ENCODE data around the gene ROBO1. TPM values are rescaled to one million over a fixed set of nuclear protein-coding genes. Genes with fewer than 3 reads are reported as not detected.

The ROBO1 gene
- polyA plus RNA-seq, 1 donor: 16.2 TPM

GRCh38 chr3:79564192-79564591 is 203.6 kb downstream of the ROBO1 start:
- no peak overlapping the region for H3K27ac ChIP-seq (ENCODE audit: low read length)
- H3K9me3 ChIP-seq (ENCODE audit: control insufficient read depth, low read depth, low read length): no peaks in the 10 kb centered on the region
- H3K27me3 ChIP-seq (ENCODE audit: control insufficient read depth, insufficient read depth, low read length): no peaks in the 10 kb centered on the region
- H3K4me1 ChIP-seq (ENCODE audit: control insufficient read depth, insufficient read depth, low read length): no peaks in the 10 kb centered on the region
- 80% methylated on average over 1 of the region's 1 CpG for WGBS (ENCODE audit: insufficient coverage, low lambda C conversion rate)
- H3K4me3 ChIP-seq (ENCODE audit: low read length): no peak overlapping the region
- no peak for DNase-seq
- H3K36me3 ChIP-seq (ENCODE audit: control insufficient read depth, insufficient read depth, low read length): no peaks in the 10 kb centered on the region

DNA sequence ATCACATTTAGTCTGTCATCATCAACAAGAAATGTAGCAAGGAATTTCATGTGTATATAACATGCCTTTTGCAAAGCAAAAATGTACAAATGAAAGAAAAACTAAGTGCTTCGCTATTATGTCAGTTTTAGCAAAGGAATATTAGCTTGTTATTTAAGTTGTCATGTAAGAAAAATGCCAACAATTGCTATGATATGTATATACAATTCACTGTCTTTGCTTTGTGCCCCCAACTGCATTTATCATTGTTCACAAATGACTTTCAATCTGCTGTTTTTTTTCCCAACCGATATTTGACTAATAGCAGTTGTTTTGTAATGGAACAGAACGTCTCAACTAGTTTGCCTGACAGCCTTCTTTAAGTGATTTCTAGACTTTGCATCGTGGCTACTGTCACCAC is 207.1 kb downstream of the ROBO1 start:
- Histone ChIP-seq H3K27me3 (ENCODE audit: control insufficient read depth, insufficient read depth, low read length) (no peaks in the 10 kb centered on the region), H3K9me3 (ENCODE audit: control insufficient read depth, low read depth, low read length) (no peaks in the 10 kb centered on the region), H3K4me3 (ENCODE audit: low read length) (no peak overlapping the region), H3K36me3 (ENCODE audit: control insufficient read depth, insufficient read depth, low read length) (no peaks in the 10 kb centered on the region), H3K4me1 (ENCODE audit: control insufficient read depth, insufficient read depth, low read length) (no peaks in the 10 kb centered on the region), H3K27ac (ENCODE audit: low read length) (no peak overlapping the region)
- 100% methylated on average over 1 of the region's 4 CpGs for WGBS (ENCODE audit: insufficient coverage, low lambda C conversion rate)
- no peak for DNase-seq

GRCh38 chr3:79558943-79559342 is 208.9 kb downstream of the ROBO1 start:
- no peaks in the 10 kb centered on the region for H3K4me1 ChIP-seq (ENCODE audit: control insufficient read depth, insufficient read depth, low read length)
- H3K27ac ChIP-seq (ENCODE audit: low read length): no peak overlapping the region
- DNase-seq: no peak
- no peak overlapping the region for H3K4me3 ChIP-seq (ENCODE audit: low read length)
- no peaks in the 10 kb centered on the region for H3K9me3 ChIP-seq (ENCODE audit: control insufficient read depth, low read depth, low read length)
- WGBS (ENCODE audit: insufficient coverage, low lambda C conversion rate): no CpG with 5 or more reads among the region's 6 CpGs
- H3K27me3 ChIP-seq (ENCODE audit: control insufficient read depth, insufficient read depth, low read length): no peaks in the 10 kb centered on the region
- H3K36me3 ChIP-seq (ENCODE audit: control insufficient read depth, insufficient read depth, low read length): no peaks in the 10 kb centered on the region

DNA sequence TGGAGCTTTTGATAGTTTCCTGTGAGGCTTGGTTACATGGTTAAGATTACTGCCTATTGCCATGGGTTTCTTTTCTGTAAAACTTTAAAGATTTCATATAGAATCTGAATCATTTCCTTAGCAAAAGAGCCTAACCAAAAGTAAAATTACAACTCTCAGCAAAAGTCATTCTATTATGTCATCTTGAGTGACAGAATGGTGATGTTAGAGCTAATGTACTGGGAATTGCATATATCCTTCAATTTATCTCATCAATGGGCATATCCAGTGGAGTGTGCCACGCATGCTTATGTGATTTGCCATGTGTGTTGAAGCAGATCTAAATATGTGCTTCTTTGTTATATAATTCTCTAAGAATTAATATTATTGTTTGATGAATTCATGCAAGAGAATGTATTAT is 212.1 kb downstream of the ROBO1 start:
- no CpG with 5 or more reads among the region's 1 CpG for whole genome bisulfite sequencing (ENCODE audit: insufficient coverage, low lambda C conversion rate)
- no peaks in the 10 kb centered on the region for H3K36me3 ChIP-seq (ENCODE audit: control insufficient read depth, insufficient read depth, low read length)
- H3K4me1 ChIP-seq (ENCODE audit: control insufficient read depth, insufficient read depth, low read length): no peaks in the 10 kb centered on the region
- no peak for DNase-seq
- no peaks in the 10 kb centered on the region for H3K9me3 ChIP-seq (ENCODE audit: control insufficient read depth, low read depth, low read length)
- no peak overlapping the region for H3K27ac ChIP-seq (ENCODE audit: low read length)
- no peaks in the 10 kb centered on the region for H3K27me3 ChIP-seq (ENCODE audit: control insufficient read depth, insufficient read depth, low read length)
- no peak overlapping the region for H3K4me3 ChIP-seq (ENCODE audit: low read length)

DNA sequence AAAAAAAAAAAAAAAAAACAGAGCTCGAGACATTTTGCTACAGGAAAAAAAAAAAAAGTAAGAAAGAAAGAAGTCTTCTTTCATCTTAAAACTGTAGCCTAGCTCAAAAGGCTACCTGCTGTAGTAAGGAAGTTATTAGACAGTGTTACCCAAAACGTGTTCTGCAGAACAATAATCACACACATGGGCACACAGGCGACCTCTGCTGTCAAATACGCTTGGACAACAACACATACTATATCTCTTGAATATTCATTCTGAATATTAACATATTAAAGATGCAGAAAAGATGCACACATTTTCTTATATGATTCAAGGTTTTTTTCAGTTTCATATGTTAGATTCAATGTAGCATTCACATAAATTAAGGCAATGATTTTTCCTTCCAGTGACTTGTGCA is 215.8 kb downstream of the ROBO1 start:
- DNase-seq: no peak
- Histone ChIP-seq H3K27me3 (ENCODE audit: control insufficient read depth, insufficient read depth, low read length) (no peaks in the 10 kb centered on the region), H3K4me3 (ENCODE audit: low read length) (no peak overlapping the region), H3K27ac (ENCODE audit: low read length) (no peak overlapping the region), H3K9me3 (ENCODE audit: control insufficient read depth, low read depth, low read length) (no peaks in the 10 kb centered on the region), H3K4me1 (ENCODE audit: control insufficient read depth, insufficient read depth, low read length) (no peaks in the 10 kb centered on the region), H3K36me3 (ENCODE audit: control insufficient read depth, insufficient read depth, low read length) (no peaks in the 10 kb centered on the region)
- WGBS (ENCODE audit: insufficient coverage, low lambda C conversion rate): 60% methylated on average over 1 of the region's 4 CpGs

GRCh38 chr3:79551321-79551892 is 216.4 kb downstream of the ROBO1 start:
- H3K27me3 ChIP-seq (ENCODE audit: control insufficient read depth, insufficient read depth, low read length): no peaks in the 10 kb centered on the region
- H3K27ac ChIP-seq (ENCODE audit: low read length): no peak overlapping the region
- no peaks in the 10 kb centered on the region for H3K4me1 ChIP-seq (ENCODE audit: control insufficient read depth, insufficient read depth, low read length)
- H3K9me3 ChIP-seq (ENCODE audit: control insufficient read depth, low read depth, low read length): no peaks in the 10 kb centered on the region
- no peak overlapping the region for H3K4me3 ChIP-seq (ENCODE audit: low read length)
- DNase-seq: no peak
- whole genome bisulfite sequencing (ENCODE audit: insufficient coverage, low lambda C conversion rate): no CpG with 5 or more reads among the region's 2 CpGs
- H3K36me3 ChIP-seq (ENCODE audit: control insufficient read depth, insufficient read depth, low read length): no peaks in the 10 kb centered on the region

DNA sequence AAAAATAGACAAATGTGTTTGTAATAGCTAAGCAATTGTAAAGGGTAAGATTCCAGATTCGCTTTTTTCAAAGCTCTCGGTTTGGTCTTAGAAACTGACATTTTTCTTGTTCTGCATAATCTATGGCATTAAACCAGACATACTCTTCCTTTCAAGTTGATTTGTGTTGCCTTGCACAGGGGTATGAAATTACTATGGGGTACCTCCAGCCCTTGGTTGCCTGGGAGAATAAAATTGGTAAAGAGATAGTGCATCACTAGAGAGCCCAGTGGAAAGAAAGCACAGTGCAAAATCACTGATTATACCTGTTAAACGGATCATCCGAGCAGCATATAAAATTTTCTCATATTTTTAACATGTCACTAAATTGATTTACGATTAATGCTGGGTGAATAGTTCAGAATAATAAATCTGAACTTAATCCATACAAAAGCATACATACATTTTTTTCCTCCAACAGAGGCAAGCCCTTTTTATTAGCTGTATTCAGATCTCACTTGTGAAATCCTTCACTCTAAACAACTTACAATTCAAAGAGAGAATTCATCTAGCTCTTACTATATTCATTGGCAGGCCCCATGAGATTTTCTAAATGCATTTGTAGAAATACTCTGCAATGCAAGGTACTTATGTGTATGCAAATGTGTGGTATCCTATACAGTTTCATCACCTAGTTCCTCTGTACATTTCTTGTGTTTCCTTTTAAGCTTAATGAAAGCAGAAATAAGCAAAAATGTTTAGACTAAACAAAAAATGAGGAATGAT is 224.4 kb downstream of the ROBO1 start:
- DNase-seq: no peak
- no peak overlapping the region for H3K27ac ChIP-seq (ENCODE audit: low read length)
- no peaks in the 10 kb centered on the region for H3K4me1 ChIP-seq (ENCODE audit: control insufficient read depth, insufficient read depth, low read length)
- no peaks in the 10 kb centered on the region for H3K27me3 ChIP-seq (ENCODE audit: control insufficient read depth, insufficient read depth, low read length)
- H3K36me3 ChIP-seq (ENCODE audit: control insufficient read depth, insufficient read depth, low read length): no peaks in the 10 kb centered on the region
- 77% methylated on average over 3 of the region's 5 CpGs for WGBS (ENCODE audit: insufficient coverage, low lambda C conversion rate)
- no peaks in the 10 kb centered on the region for H3K9me3 ChIP-seq (ENCODE audit: control insufficient read depth, low read depth, low read length)
- no peak overlapping the region for H3K4me3 ChIP-seq (ENCODE audit: low read length)

GRCh38 chr3:79534727-79535126 is 233.1 kb downstream of the ROBO1 start:
- no peaks in the 10 kb centered on the region for H3K4me1 ChIP-seq (ENCODE audit: control insufficient read depth, insufficient read depth, low read length)

DNA sequence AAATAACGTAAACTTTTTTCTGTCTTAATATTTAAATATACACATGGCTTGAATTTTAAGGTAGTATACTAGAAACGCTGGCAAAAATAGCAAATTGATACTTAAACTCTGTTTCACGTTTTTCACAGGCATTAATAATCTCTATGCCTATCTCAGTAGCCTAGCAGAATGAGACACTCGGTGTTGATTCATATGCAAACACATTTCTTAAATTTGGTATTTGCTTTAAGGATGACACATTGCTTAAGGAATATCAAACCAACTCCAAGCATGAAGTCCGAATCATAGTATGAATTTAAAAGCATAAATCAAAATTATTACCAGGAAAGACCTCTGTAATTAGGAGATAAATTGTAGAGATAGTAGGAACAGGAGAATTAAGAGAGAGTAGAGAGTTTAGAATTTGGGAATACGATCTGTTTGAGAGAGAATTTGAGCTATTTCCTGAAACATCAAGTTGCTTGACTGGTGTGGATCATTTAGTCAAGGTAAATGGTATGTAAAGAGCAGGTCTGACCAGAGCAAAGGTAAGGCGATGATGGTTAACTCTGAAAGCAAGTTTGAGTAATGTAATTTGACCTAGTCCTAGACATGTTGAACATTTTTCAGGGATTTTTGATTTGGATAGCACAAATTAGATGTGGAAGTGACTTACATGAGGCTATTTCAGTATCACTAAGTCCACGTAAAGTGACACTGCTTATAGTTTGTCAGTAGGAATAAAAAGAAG is 236.1 kb downstream of the ROBO1 start:
- 75% methylated on average over 6 of the region's 8 CpGs for WGBS (ENCODE audit: insufficient coverage, low lambda C conversion rate)
- Histone ChIP-seq H3K9me3 (ENCODE audit: control insufficient read depth, low read depth, low read length) (no peaks in the 10 kb centered on the region), H3K4me3 (ENCODE audit: low read length) (no peak overlapping the region), H3K4me1 (ENCODE audit: control insufficient read depth, insufficient read depth, low read length) (no peaks in the 10 kb centered on the region), H3K27me3 (ENCODE audit: control insufficient read depth, insufficient read depth, low read length) (no peaks in the 10 kb centered on the region), H3K27ac (ENCODE audit: low read length) (no peak overlapping the region), H3K36me3 (ENCODE audit: control insufficient read depth, insufficient read depth, low read length) (no peaks in the 10 kb centered on the region)
- no peak for DNase-seq

More at GRCh38 chr3:79534727-79535126, 233.1 kb downstream of the ROBO1 start:
- Histone ChIP-seq H3K9me3 (ENCODE audit: control insufficient read depth, low read depth, low read length) (no peaks in the 10 kb centered on the region), H3K27ac (ENCODE audit: low read length) (no peak overlapping the region), H3K27me3 (ENCODE audit: control insufficient read depth, insufficient read depth, low read length) (no peaks in the 10 kb centered on the region), H3K4me3 (ENCODE audit: low read length) (no peak overlapping the region), H3K36me3 (ENCODE audit: control insufficient read depth, insufficient read depth, low read length) (no peaks in the 10 kb centered on the region)
- DNase-seq: no peak
- WGBS (ENCODE audit: insufficient coverage, low lambda C conversion rate): 70% methylated on average over 1 of the region's 4 CpGs

DNA sequence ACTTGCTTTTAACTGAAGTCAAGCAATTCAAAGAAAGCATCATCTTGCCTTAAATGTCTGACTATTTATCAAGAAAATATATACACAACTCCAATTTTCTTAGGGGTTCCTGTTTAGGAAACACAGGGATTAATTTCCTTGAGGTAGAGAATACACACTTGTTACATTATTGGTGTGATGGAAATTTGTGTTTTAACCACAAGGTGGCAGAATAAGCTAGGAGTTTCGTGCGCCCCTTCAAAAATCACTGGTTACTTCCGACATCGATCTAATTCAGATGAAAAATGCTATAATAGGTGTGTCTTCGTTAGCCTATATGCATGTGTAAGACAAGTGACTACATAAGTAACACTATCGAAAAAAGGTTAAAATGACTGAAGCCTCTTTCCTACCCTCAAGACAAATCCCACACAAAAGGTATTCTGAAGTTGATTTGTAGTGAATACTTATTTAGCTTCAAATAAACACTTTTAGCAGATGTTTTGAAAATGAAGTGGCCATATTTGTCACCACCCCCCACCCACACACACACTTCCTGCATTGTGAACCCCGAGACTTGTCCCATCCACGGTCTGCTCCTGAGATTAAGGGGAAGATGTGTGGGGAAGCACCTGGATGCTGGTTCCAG is 246.5 kb downstream of the ROBO1 start:
- peak; percentile 16 to 35 for DNase-seq
- WGBS (ENCODE audit: insufficient coverage, low lambda C conversion rate): no CpG with 5 or more reads among the region's 8 CpGs

More for the DNA sequence above, 246.5 kb downstream of the ROBO1 start:
- Histone ChIP-seq H3K4me1 (ENCODE audit: control insufficient read depth, insufficient read depth, low read length) (no peaks in the 10 kb centered on the region), H3K4me3 (ENCODE audit: low read length) (no peak overlapping the region), H3K36me3 (ENCODE audit: control insufficient read depth, insufficient read depth, low read length) (no peaks in the 10 kb centered on the region), H3K9me3 (ENCODE audit: control insufficient read depth, low read depth, low read length) (no peaks in the 10 kb centered on the region), H3K27ac (ENCODE audit: low read length) (no peak overlapping the region), H3K27me3 (ENCODE audit: control insufficient read depth, insufficient read depth, low read length) (no peaks in the 10 kb centered on the region)
